Measurements from ENCODE around the gene KLHL22.

DNA sequence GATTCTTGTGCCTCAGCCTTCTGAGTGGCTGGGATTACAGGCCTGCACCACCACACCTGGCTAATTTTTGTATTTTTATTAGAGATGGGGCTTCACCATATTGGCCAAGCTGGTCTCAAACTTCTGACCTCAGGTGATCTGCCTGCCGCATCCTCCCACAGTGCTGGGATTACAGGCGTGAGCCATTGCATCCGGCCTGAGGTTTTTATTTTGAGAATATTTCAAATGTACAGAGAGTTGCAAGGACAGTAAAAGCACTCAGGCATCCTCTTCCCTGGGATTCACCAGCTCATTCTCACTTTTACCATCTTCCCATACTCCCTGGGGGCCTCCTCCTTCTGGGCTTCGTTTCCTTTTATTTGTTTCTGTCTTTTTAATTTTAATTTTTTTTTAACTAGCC, 24.0 kb upstream of the KLHL22 start:
- TF ChIP-seq, protein P1, sequence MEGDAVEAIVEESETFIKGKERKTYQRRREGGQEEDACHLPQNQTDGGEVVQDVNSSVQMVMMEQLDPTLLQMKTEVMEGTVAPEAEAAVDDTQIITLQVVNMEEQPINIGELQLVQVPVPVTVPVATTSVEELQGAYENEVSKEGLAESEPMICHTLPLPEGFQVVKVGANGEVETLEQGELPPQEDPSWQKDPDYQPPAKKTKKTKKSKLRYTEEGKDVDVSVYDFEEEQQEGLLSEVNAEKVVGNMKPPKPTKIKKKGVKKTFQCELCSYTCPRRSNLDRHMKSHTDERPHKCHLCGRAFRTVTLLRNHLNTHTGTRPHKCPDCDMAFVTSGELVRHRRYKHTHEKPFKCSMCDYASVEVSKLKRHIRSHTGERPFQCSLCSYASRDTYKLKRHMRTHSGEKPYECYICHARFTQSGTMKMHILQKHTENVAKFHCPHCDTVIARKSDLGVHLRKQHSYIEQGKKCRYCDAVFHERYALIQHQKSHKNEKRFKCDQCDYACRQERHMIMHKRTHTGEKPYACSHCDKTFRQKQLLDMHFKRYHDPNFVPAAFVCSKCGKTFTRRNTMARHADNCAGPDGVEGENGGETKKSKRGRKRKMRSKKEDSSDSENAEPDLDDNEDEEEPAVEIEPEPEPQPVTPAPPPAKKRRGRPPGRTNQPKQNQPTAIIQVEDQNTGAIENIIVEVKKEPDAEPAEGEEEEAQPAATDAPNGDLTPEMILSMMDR (IDR thresholded peaks at IDR 0.05; ENCODE audit: low read depth, low read length, poor library complexity, severe bottlenecking) = no peak
- TF ChIP-seq EZH2phosphoT487 (IDR thresholded peaks at IDR 0.05; ENCODE audit: borderline replicate concordance, low read length) = no peak

Data from DOHH2 (cell line).